Tibial nerve (tissue), 4 donors: ENCODE data around the gene CHRNA7. TPM values are rescaled to one million over a fixed set of nuclear protein-coding genes. Genes with fewer than 3 reads are reported as not detected.

Experiments used
- DNase-seq, 2 donors: peaks; one replicate each; pipeline ENCODE4 v3.0.0-alpha.2; 2019; ENCODE audit warnings: low spot score in 2 of 2
- H3K27ac ChIP-seq, 4 donors: fragments of 200-600 bp; sonication (generic) in 3 of 4; one replicate each; pipeline ENCODE4 v1.5.1; 2017 to 2019; ENCODE audit warnings: mild to moderate bottlenecking in 1 of 4
- H3K27me3 ChIP-seq, 2 donors: fragments of 200-600 bp; sonication (generic) in 1 of 2; one replicate each; pipeline versions ENCODE4 v1.5.1 to v1.6.0; 2017 to 2019
- H3K36me3 ChIP-seq, 3 donors: fragments of 200-600 bp; sonication (generic); one replicate each; pipeline ENCODE4 v1.5.1; 2018 to 2019
- H3K4me1 ChIP-seq, 4 donors: fragments of 200-600 bp; sonication (generic) in 3 of 4; one replicate each; pipeline ENCODE4 v1.5.1; 2017 to 2019
- H3K4me3 ChIP-seq, 4 donors: fragments of 200-600 bp; sonication (generic) in 3 of 4; one replicate each; pipeline ENCODE4 v1.5.1; 2017 to 2019; ENCODE audit warnings: mild to moderate bottlenecking in 1 of 4, moderate library complexity in 1 of 4
- H3K9me3 ChIP-seq, 4 donors: fragments of 200-600 bp; sonication (generic) in 3 of 4; one replicate each; pipeline ENCODE4 v1.5.1; 2017 to 2019
- EP300 ChIP-seq, 2 donors: sonication (generic); formaldehyde crosslinking; IDR thresholded peaks; one replicate each; pipeline ENCODE4 v1.6.1; 2017; ENCODE audit warnings: antibody characterized with exemption in 2 of 2, mild to moderate bottlenecking in 1 of 2
- POLR2A ChIP-seq, 2 donors: fragments of 450-650 bp; IDR thresholded peaks; one replicate each; pipeline ENCODE4 v1.6.1; 2017; ENCODE audit warnings: antibody characterized with exemption in 2 of 2, mild to moderate bottlenecking in 2 of 2, moderate library complexity in 2 of 2
- WGBS, 2 donors: methylation state at CpG; one replicate each; pipeline ENCODE4 v1.1.5; 2018; 5-methylcytosine and 5-hydroxymethylcytosine counted together
- small RNA-seq: library from RNA; depleted of rRNA; stranded (forward); fragments of <200 nt; gene quantifications from one replicate; pipeline ENCODE3, GENCODE V24; 2016
- total RNA-seq, 4 donors: library from RNA; depleted of rRNA; stranded (reverse); fragments of >200 nt; gene quantifications; one replicate each; pipeline ENCODE4 v1.1.0, GENCODE V29; 2016
- TF ChIP-seq, protein P1 (sequence below), 5 experiments: fragments of 200-600 bp in 3 of 5; fragments of 450-650 bp in 2 of 5; sonication (generic) in 3 of 5; IDR thresholded peaks; one replicate each; pipeline ENCODE4 v1.5.1; 2016 to 2019; ENCODE audit warnings: antibody characterized with exemption in 5 of 5, mild to moderate bottlenecking in 3 of 5, moderate library complexity in 2 of 5

The CHRNA7 gene
- total RNA-seq, 4 donors from 2014 or later = 0.20 to 6.3 (median 1.3) TPM

GRCh38 chr15:32218666-32219065, 188.4 kb downstream of the CHRNA7 start:
- H3K4me1 ChIP-seq = no peaks in the 10 kb centered on the region
- no peaks in the 10 kb centered on the region for H3K27me3 ChIP-seq
- 63 to 65% methylated on average over 3 of the region's 3 CpGs for WGBS, 2 donors
- TF ChIP-seq POLR2A (IDR thresholded peaks at IDR 0.05) (no peak), EP300 (IDR thresholded peaks at IDR 0.05) (no peak)
- TF ChIP-seq, protein P1, sequence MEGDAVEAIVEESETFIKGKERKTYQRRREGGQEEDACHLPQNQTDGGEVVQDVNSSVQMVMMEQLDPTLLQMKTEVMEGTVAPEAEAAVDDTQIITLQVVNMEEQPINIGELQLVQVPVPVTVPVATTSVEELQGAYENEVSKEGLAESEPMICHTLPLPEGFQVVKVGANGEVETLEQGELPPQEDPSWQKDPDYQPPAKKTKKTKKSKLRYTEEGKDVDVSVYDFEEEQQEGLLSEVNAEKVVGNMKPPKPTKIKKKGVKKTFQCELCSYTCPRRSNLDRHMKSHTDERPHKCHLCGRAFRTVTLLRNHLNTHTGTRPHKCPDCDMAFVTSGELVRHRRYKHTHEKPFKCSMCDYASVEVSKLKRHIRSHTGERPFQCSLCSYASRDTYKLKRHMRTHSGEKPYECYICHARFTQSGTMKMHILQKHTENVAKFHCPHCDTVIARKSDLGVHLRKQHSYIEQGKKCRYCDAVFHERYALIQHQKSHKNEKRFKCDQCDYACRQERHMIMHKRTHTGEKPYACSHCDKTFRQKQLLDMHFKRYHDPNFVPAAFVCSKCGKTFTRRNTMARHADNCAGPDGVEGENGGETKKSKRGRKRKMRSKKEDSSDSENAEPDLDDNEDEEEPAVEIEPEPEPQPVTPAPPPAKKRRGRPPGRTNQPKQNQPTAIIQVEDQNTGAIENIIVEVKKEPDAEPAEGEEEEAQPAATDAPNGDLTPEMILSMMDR (IDR thresholded peaks at IDR 0.05) = no peak
- H3K4me3 ChIP-seq = no peak overlapping the region
- no peaks in the 10 kb centered on the region for H3K36me3 ChIP-seq
- no peak overlapping the region for H3K27ac ChIP-seq
- peaks cover 0 to 27% (median 3%) of the 10 kb centered on the region in 4 donors for H3K9me3 ChIP-seq
- DNase-seq = no peak

Small RNAs within 50 kb of the gene (small RNA-seq; reads per million reads assigned to genes)
- not detected for gene RF00019

Other genes with a start within 250 kb of the CHRNA7 start
- gene OTUD7A, start 159.8 kb upstream of the CHRNA7 start, total RNA-seq = 1 to 10 TPM; 3.3 to 4.7 (median 3.9) TPM